ENCODE data around the gene KCNQ1.

Gene KCNQ1

GRCh38 chr11:2869134-2869526 lies 424.3 kb downstream of the KCNQ1 start:
- no peak for DNase-seq (ENCODE audit: low read depth in 1 of 2, low spot score in 1 of 2)

GRCh38 chr11:2869561-2870427 lies 425.0 kb downstream of the KCNQ1 start:
- no peak for DNase-seq (ENCODE audit: low read depth in 1 of 2, low spot score in 1 of 2)

DNA sequence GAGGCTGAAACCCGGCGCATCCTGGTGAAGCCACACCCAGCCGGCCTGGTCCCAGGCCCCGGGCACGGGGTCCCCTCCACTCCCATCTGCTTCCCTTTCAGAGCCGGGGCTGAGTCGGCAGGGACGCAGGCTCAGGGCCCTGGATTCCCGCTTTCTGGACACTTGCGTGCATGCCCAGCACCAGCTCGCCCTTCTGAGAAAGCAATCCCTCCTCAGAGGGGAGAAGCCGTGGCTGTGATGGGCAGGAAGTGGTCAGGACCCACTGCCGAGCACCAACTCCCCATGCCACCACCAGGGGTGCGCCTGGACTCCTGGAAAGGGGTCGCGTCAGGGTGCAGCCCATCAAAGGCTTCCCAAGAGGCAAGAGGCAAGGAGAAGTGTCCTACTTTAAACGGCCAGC lies 425.7 kb downstream of the KCNQ1 start:
- DNase-seq (ENCODE audit: low read depth in 1 of 2, low spot score in 1 of 2): no peak

GRCh38 chr11:2870969-2871680 lies 426.3 kb downstream of the KCNQ1 start:
- DNase-seq (ENCODE audit: low read depth in 1 of 2, low spot score in 1 of 2): no peak

DNA sequence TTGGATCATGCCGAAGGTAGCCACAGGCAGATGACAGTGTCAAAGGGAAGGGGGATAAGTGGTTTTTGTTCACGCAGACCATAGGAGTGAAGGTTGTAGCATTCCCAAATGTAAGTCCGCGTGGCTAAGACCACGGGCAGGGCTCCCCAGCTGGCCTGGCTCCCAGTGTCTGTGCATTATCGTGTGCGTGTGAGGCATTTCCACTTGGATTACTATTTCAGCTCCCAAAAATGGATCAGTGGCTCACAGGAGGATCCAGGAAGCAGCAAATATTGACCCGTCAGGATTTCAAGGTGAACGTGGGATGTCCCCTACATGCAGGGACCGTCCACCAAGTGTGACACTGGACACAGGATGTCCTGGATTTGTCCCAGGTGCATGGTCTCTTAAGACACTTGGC lies 430.2 kb downstream of the KCNQ1 start:
- no peak for DNase-seq (ENCODE audit: low read depth in 1 of 2, low spot score in 1 of 2)

GRCh38 chr11:2877474-2877873 lies 432.7 kb downstream of the KCNQ1 start:
- no peak for DNase-seq (ENCODE audit: low read depth in 1 of 2, low spot score in 1 of 2)

DNA sequence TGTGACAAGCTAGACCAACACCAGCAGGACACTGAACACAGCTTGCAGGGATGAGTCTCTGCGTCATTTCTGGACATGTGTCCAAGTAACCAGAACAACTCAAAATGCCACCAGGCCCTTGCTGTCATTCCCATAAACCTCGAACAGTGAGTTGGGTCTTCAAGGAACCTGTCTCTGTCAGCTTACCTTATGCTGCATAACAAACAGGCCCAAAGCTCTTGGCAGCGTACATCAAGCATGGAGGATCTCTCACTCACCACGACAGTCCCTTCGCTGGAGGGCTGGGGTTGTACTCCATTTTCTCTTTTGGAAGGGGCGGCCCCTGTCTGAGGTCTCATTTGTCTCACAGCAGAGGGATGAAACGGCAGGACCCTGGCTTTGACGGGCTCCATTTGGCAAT lies 434.0 kb downstream of the KCNQ1 start:
- DNase-seq (ENCODE audit: low read depth in 1 of 2, low spot score in 1 of 2): no peak

DNA sequence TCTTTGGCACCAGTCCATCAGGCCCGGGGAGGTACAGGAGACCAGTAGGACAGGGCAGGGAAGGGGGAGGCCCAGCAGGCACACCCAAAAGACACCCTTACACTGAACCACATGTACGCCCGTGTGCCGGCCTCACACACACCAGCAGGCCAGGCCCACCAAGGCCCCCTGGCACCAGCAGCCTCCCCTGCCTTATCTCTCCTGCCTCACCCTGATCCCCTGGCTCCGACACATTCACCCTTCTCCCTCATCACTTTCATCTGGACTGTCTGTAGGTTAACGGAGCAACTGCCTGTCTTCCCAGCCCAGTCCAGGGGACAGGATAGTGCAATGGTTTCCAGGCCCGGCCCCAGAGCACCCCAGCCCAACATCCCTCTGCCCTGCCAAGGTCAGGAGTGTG lies 435.8 kb downstream of the KCNQ1 start:
- no peak for DNase-seq (ENCODE audit: low read depth in 1 of 2, low spot score in 1 of 2)

- DNase-seq (ENCODE audit: low read depth in 1 of 2, low spot score in 1 of 2): no peak
Measured at GRCh38 chr11:2881076-2881980, 436.5 kb downstream of the KCNQ1 start.

DNA sequence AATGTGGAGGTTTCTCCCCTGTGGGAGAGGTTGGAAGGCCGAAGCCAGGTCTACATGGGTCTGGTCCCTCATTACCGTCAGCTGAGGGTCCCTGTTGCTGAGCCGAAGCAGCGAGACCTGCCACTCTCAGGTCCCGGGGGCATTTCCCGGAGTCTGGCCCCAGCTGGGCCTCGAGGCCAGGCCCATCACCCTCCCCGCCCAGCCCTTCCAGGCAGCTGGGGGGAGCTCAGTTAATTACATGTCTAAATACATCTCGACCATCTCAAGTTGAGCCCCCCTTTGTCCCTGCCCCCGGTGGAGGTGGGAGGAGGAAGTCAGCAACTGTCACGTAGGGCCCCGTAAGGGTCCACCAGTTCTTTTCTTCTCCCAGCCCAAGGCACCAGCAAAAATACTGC lies 437.2 kb downstream of the KCNQ1 start:
- DNase-seq (ENCODE audit: low read depth in 1 of 2, low spot score in 1 of 2): no peak

GRCh38 chr11:2882396-2883110 lies 437.7 kb downstream of the KCNQ1 start:
- DNase-seq (ENCODE audit: low read depth in 1 of 2, low spot score in 1 of 2): no peak

DNA sequence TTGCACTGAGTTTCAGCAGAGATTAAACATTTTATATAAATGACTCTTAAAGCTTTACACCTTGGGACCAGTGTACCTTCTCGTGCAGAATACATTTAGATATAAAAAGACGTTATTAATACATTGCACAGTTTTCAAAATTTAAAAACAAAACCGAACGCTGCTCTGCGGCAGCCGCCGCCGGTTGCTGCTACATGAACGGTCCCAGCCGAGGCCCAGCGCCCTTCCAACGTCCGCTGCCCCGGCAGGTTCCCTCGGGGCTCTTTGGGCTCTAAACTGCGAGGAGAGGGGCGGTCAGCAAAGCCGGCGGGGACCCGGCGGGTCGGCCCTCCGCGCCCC lies 438.8 kb downstream of the KCNQ1 start:
- DNase-seq (ENCODE audit: low read depth in 1 of 2, low spot score in 1 of 2): no peak

GRCh38 chr11:2883979-2884815 lies 439.4 kb downstream of the KCNQ1 start:
- DNase-seq (ENCODE audit: low read depth in 1 of 2, low spot score in 1 of 2): no peak

DNA sequence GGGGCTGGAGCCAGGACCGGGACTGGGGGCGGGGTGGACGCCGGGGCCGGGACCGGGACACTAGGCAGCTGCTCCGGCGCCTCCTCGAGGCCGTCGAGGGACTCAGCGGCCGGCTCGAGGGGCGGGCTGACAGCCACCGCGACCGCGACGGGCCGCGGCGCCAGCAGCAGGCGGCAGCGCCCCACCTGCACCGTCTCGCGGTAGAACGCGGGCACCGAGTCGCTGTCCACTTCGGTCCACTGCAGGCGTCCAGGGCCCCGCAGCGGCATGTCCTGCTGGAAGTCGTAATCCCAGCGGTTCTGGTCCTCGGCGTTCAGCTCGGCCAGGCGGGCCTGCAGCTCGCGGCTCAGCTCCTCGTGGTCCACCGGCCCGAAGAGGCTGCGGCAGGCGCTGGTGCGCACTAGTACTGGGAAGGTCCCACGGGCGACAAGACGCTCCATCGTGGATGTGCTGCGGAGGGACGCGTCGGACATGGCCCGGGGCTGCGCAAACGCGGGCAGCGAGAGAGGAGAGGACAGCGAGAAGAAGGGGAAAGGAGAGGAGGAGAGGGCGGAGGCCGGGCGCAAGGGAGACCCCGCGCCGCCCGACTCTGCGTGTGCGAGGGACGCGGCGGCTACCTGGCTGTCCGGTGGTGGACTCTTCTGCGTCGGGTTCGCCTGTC lies 440.3 kb downstream of the KCNQ1 start:
- DNase-seq (ENCODE audit: low read depth in 1 of 2, low spot score in 1 of 2): no peak

- peak; percentile 71 for DNase-seq (ENCODE audit: low read depth in 1 of 2, low spot score in 1 of 2)
Measured at GRCh38 chr11:2885678-2886081, 440.9 kb downstream of the KCNQ1 start, which contains the start of gene CDKN1C. Gene CDKN1C, minus strand, starts transcription at chr11:2885775. Its CDS starts 319 bp downstream, at chr11:2885456.

DNA sequence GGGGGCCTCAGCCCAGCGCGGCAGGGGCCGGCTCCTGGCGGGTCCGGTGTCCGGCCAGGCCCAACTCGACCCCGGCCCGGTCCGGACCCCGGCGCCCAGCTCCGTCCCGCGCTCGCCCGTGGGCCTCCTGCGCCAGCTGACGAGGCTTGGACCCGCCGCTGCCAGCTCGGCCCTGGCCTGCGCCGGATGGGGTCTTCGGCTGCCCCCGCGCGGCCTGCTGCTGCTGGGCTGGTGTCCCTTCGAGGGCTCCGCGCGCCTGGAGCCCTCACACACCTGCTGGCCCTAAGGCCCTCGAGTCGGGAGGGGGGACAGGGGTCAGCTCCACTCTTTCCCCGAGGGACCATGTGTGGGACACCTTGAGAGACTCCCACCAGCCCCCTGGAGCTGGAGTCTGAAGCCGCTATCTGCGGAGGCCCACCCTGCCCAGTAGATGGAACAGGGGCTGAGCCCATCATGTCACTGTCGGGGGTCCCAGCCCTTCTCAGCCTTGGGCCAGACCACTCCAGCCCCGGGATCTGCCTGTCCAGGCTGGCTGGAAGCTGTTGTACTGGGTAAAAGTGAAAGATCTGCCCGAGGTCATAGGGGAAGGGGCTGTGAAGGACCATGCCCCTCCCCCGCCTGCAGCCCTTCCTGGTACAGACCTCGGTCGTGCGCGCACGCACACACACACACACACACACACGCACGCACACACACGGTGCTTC lies 441.5 kb downstream of the KCNQ1 start:
- DNase-seq (ENCODE audit: low read depth in 1 of 2, low spot score in 1 of 2): no peak

- no peak for DNase-seq (ENCODE audit: low read depth in 1 of 2, low spot score in 1 of 2)
Measured at GRCh38 chr11:2886936-2887335, 442.1 kb downstream of the KCNQ1 start.

GRCh38 chr11:2887515-2888195 lies 442.8 kb downstream of the KCNQ1 start:
- no peak for DNase-seq (ENCODE audit: low read depth in 1 of 2, low spot score in 1 of 2)
